Renal pelvis (tissue), 4 donors: ENCODE data around the gene PANK2. TPM values are rescaled to one million over a fixed set of nuclear protein-coding genes. Genes with fewer than 3 reads are reported as not detected.
A peak's percentile ranks its signal among the peaks of the same experiment; 100 is the strongest.
"Not testable (repeated sequence)": the region's sequence is repeated elsewhere in the genome, so short reads cannot be mapped to it uniquely, and the experiment has no call there.

ENCODE experiments used
- DNase-seq: peaks from one replicate; pipeline ENCODE4 v3.0.0-alpha.2; 2013
- polyA plus RNA-seq, 3 donors: library from polyadenylated mRNA; unstranded; fragments of 120-200 nt; gene quantifications; one replicate each; pipeline ENCODE4 v1.2.1, GENCODE V29; 2013; ENCODE audit not compliant: insufficient read length in 3 of 3

PANK2 gene
- polyA plus RNA-seq, 3 donors = 33.7 to 39.1 (median 35.9) TPM

GRCh38 chr20:3896853-3897583, 7.8 kb downstream of the PANK2 start:
- DNase-seq = no peak

GRCh38 chr20:3898181-3898580, 9.0 kb downstream of the PANK2 start:
- not testable (repeated sequence) for DNase-seq

- DNase-seq = peak; percentile 57
Observed at GRCh38 chr20:3898639-3899038, 9.5 kb downstream of the PANK2 start.

- DNase-seq = no peak
Observed at GRCh38 chr20:3900187-3900604, 11.0 kb downstream of the PANK2 start.

- DNase-seq = no peak
Observed at GRCh38 chr20:3901028-3901705, 12.0 kb downstream of the PANK2 start.

GRCh38 chr20:3901706-3902440, 12.7 kb downstream of the PANK2 start:
- no peak for DNase-seq

GRCh38 chr20:3902446-3902845, 13.3 kb downstream of the PANK2 start:
- no peak for DNase-seq

- DNase-seq = no peak
Observed at GRCh38 chr20:3904224-3904623, 15.0 kb downstream of the PANK2 start.

- DNase-seq = no peak
Observed at GRCh38 chr20:3904857-3905256, 15.7 kb downstream of the PANK2 start.

- DNase-seq = not testable (repeated sequence)
Observed at GRCh38 chr20:3906744-3907721, 17.8 kb downstream of the PANK2 start.

- DNase-seq = no peak
Observed at GRCh38 chr20:3908667-3909066, 19.5 kb downstream of the PANK2 start.

GRCh38 chr20:3909952-3910366, 20.8 kb downstream of the PANK2 start:
- DNase-seq = no peak

- no peak for DNase-seq
Observed at GRCh38 chr20:3910853-3911252, 21.7 kb downstream of the PANK2 start.

- no peak for DNase-seq
Observed at GRCh38 chr20:3911956-3912355, 22.8 kb downstream of the PANK2 start.

GRCh38 chr20:3914446-3914845, 25.3 kb downstream of the PANK2 start:
- DNase-seq = no peak

- no peak for DNase-seq
Observed at GRCh38 chr20:3915691-3916090, 26.5 kb downstream of the PANK2 start.

- DNase-seq = no peak
Observed at GRCh38 chr20:3916364-3916763, 27.2 kb downstream of the PANK2 start.

- no peak for DNase-seq
Observed at GRCh38 chr20:3919352-3919751, 30.2 kb downstream of the PANK2 start.

- no peak for DNase-seq
Observed at GRCh38 chr20:3922223-3922982, 33.2 kb downstream of the PANK2 start.

- DNase-seq = no peak
Observed at GRCh38 chr20:3922983-3923339, 33.8 kb downstream of the PANK2 start.

GRCh38 chr20:3923818-3924217, 34.6 kb downstream of the PANK2 start:
- no peak for DNase-seq
